ENCODE measurements around the gene CD8A.

CD8A gene

DNA sequence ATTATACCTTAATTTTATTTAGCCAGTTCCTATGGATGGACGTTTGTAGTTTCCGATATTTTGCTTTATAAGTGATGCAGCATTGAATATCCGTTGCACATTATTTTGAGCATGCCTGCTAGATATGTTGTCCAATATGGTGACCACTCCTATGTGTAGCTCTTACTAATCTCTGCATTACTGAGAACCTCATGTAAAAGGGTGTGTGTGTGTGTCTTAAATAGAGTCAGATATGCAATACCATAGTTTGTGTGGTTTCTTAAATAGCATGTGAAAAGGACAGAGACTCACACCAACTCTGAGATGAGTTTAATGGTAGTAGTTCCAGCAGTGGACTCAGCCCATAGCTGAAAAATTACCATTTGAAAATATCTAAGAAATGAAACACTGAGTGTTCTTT, 32.3 kb downstream of the CD8A start:
- TF ChIP-seq, protein P1, sequence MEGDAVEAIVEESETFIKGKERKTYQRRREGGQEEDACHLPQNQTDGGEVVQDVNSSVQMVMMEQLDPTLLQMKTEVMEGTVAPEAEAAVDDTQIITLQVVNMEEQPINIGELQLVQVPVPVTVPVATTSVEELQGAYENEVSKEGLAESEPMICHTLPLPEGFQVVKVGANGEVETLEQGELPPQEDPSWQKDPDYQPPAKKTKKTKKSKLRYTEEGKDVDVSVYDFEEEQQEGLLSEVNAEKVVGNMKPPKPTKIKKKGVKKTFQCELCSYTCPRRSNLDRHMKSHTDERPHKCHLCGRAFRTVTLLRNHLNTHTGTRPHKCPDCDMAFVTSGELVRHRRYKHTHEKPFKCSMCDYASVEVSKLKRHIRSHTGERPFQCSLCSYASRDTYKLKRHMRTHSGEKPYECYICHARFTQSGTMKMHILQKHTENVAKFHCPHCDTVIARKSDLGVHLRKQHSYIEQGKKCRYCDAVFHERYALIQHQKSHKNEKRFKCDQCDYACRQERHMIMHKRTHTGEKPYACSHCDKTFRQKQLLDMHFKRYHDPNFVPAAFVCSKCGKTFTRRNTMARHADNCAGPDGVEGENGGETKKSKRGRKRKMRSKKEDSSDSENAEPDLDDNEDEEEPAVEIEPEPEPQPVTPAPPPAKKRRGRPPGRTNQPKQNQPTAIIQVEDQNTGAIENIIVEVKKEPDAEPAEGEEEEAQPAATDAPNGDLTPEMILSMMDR (IDR thresholded peaks at IDR 0.05; ENCODE audit: low read depth, low read length) = no peak
- TF ChIP-seq EZH2phosphoT487 (IDR thresholded peaks at IDR 0.05; ENCODE audit: low read depth) = no peak
- Histone ChIP-seq H3K4me2 (ENCODE audit: low read length) (no peak overlapping the region), H3K9ac (ENCODE audit: low read length) (no peak overlapping the region), H3K9me3 (ENCODE audit: insufficient read depth, low read length) (no peaks in the 10 kb centered on the region), H3K4me3 (ENCODE audit: low read length) (no peak overlapping the region), H3K27ac (ENCODE audit: low read length) (no peak overlapping the region), H2AFZ (ENCODE audit: low read depth, low read length) (no peak overlapping the region), H3K27me3 (ENCODE audit: low read depth, low read length) (no peaks in the 10 kb centered on the region), H3K79me2 (ENCODE audit: low read length) (peaks cover 26% of the 10 kb centered on the region), H4K20me1 (ENCODE audit: insufficient read depth, low read length) (peaks cover 23% of the 10 kb centered on the region), H3K4me1 (ENCODE audit: low read length) (no peaks in the 10 kb centered on the region), H3K36me3 (replicated peaks; ENCODE audit: low read depth, low read length) (peaks cover 24% of the 10 kb centered on the region)

GRCh38 chr2:86753606-86754005, 37.1 kb downstream of the CD8A start:
- Histone ChIP-seq H3K79me2 (ENCODE audit: low read length) (peaks cover 31% of the 10 kb centered on the region), H4K20me1 (ENCODE audit: insufficient read depth, low read length) (peaks cover 9% of the 10 kb centered on the region; the same call in 1 of the 2 replicates), H3K36me3 (replicated peaks; ENCODE audit: low read depth, low read length) (peaks cover 59% of the 10 kb centered on the region)

DNA sequence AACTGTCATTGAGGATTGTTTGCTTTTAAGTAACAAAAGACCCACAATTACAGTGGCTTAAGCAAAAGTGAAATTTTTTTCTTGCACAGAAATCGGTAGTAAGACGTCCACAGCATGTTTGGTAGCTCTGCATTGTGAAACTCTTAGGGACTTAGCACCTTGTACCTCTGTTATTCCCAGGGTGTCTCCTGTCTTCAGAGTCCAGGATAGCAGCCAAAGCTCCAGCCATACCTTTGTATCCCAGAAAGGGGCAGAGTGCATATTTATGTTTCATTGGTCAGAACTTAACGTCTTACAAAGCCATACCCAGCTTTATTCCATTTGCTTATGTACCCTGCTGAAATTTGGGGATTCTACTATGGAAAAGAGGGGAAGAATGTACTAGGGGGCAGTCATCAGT, 37.8 kb downstream of the CD8A start:
- H3K9ac ChIP-seq (ENCODE audit: low read length) = no peak overlapping the region
- peaks cover 7% of the 10 kb centered on the region; the same call in 1 of the 2 replicates for H4K20me1 ChIP-seq (ENCODE audit: insufficient read depth, low read length)
- no peaks in the 10 kb centered on the region for H3K27me3 ChIP-seq (ENCODE audit: low read depth, low read length)
- H3K9me3 ChIP-seq (ENCODE audit: insufficient read depth, low read length) = peaks cover 7% of the 10 kb centered on the region; the same call in 1 of the 2 replicates
- no peak overlapping the region for H3K4me2 ChIP-seq (ENCODE audit: low read length)
- H2AFZ ChIP-seq (ENCODE audit: low read depth, low read length) = no peak overlapping the region
- H3K4me3 ChIP-seq (ENCODE audit: low read length) = no peak overlapping the region
- peaks cover 4% of the 10 kb centered on the region for H3K4me1 ChIP-seq (ENCODE audit: low read length)
- H3K27ac ChIP-seq (ENCODE audit: low read length) = no peak overlapping the region
- H3K36me3 ChIP-seq (replicated peaks; ENCODE audit: low read depth, low read length) = peaks cover 63% of the 10 kb centered on the region
- TF ChIP-seq, protein P1 (IDR thresholded peaks at IDR 0.05; ENCODE audit: low read depth, low read length) = no peak
- no peak for TF ChIP-seq EZH2phosphoT487 (IDR thresholded peaks at IDR 0.05; ENCODE audit: low read depth)
- peaks cover 32% of the 10 kb centered on the region for H3K79me2 ChIP-seq (ENCODE audit: low read length)

More at GRCh38 chr2:86753606-86754005, 37.1 kb downstream of the CD8A start:
- no peak overlapping the region for H3K9ac ChIP-seq (ENCODE audit: low read length)
- no peaks in the 10 kb centered on the region for H3K4me1 ChIP-seq (ENCODE audit: low read length)
- peaks cover 7% of the 10 kb centered on the region; the same call in 1 of the 2 replicates for H3K9me3 ChIP-seq (ENCODE audit: insufficient read depth, low read length)
- no peak overlapping the region for H3K4me2 ChIP-seq (ENCODE audit: low read length)
- H3K27me3 ChIP-seq (ENCODE audit: low read depth, low read length) = no peaks in the 10 kb centered on the region
- H2AFZ ChIP-seq (ENCODE audit: low read depth, low read length) = no peak overlapping the region
- no peak overlapping the region for H3K4me3 ChIP-seq (ENCODE audit: low read length)
- TF ChIP-seq, protein P1 (IDR thresholded peaks at IDR 0.05; ENCODE audit: low read depth, low read length) = no peak
- no peak for TF ChIP-seq EZH2phosphoT487 (IDR thresholded peaks at IDR 0.05; ENCODE audit: low read depth)
- no peak overlapping the region for H3K27ac ChIP-seq (ENCODE audit: low read length)

- Histone ChIP-seq H3K27ac (ENCODE audit: low read length) (no peak overlapping the region), H3K9me3 (ENCODE audit: insufficient read depth, low read length) (peaks cover 7% of the 10 kb centered on the region; the same call in 1 of the 2 replicates), H3K4me2 (ENCODE audit: low read length) (no peak overlapping the region), H3K36me3 (replicated peaks; ENCODE audit: low read depth, low read length) (peaks cover 69% of the 10 kb centered on the region), H4K20me1 (ENCODE audit: insufficient read depth, low read length) (peaks cover 11% of the 10 kb centered on the region; the same call in 1 of the 2 replicates), H3K4me1 (ENCODE audit: low read length) (peaks cover 12% of the 10 kb centered on the region), H3K27me3 (ENCODE audit: low read depth, low read length) (no peaks in the 10 kb centered on the region), H3K79me2 (ENCODE audit: low read length) (peaks cover 37% of the 10 kb centered on the region), H2AFZ (ENCODE audit: low read depth, low read length) (no peak overlapping the region), H3K4me3 (ENCODE audit: low read length) (no peak overlapping the region), H3K9ac (ENCODE audit: low read length) (no peak overlapping the region)
- TF ChIP-seq, protein P1 (IDR thresholded peaks at IDR 0.05; ENCODE audit: low read depth, low read length) = no peak
- TF ChIP-seq EZH2phosphoT487 (IDR thresholded peaks at IDR 0.05; ENCODE audit: low read depth) = no peak
Measured at GRCh38 chr2:86751778-86752177, 38.9 kb downstream of the CD8A start.
